IPS-18c (cell line): ENCODE data around the gene ANGPTL7.

ENCODE experiments used
- H3K4me3 ChIP-seq: 2 replicates; pipeline ENCODE4 v1.7.0; 2013; ENCODE audit warnings: low read depth, mild to moderate bottlenecking, low read length, moderate library complexity; ENCODE audit not compliant: insufficient read depth
- H3K9me3 ChIP-seq: one replicate; pipeline ENCODE4 v1.6.1; 2013; ENCODE audit warnings: mild to moderate bottlenecking, low read length, moderate library complexity; ENCODE audit not compliant: control insufficient read depth, insufficient read depth

The ANGPTL7 gene

GRCh38 chr1:11188381-11188780, 774 bp upstream of the ANGPTL7 start:
- Histone ChIP-seq H3K9me3 (no peaks in the 10 kb centered on the region), H3K4me3 (no peak overlapping the region)

GRCh38 chr1:11193376-11193775, 4.2 kb downstream of the ANGPTL7 start:
- H3K9me3 ChIP-seq: no peaks in the 10 kb centered on the region
- H3K4me3 ChIP-seq: no peak overlapping the region

- Histone ChIP-seq H3K4me3 (no peak overlapping the region), H3K9me3 (no peaks in the 10 kb centered on the region)
Measured at GRCh38 chr1:11194407-11195176, 5.4 kb downstream of the ANGPTL7 start.

GRCh38 chr1:11196945-11197344, 7.8 kb downstream of the ANGPTL7 start:
- Histone ChIP-seq H3K9me3 (no peaks in the 10 kb centered on the region), H3K4me3 (no peak overlapping the region)

- no peak overlapping the region for H3K4me3 ChIP-seq
- no peaks in the 10 kb centered on the region for H3K9me3 ChIP-seq
Measured at GRCh38 chr1:11197359-11197758, 8.2 kb downstream of the ANGPTL7 start.

- no peak overlapping the region for H3K4me3 ChIP-seq
- no peaks in the 10 kb centered on the region for H3K9me3 ChIP-seq
Measured at GRCh38 chr1:11198257-11198656, 9.1 kb downstream of the ANGPTL7 start.

- no peak overlapping the region for H3K4me3 ChIP-seq
Measured at GRCh38 chr1:11198851-11199594, 9.9 kb downstream of the ANGPTL7 start.

GRCh38 chr1:11204396-11205190, 15.4 kb downstream of the ANGPTL7 start:
- H3K4me3 ChIP-seq: no peak overlapping the region
- H3K9me3 ChIP-seq: no peaks in the 10 kb centered on the region

More at GRCh38 chr1:11198851-11199594, 9.9 kb downstream of the ANGPTL7 start:
- no peaks in the 10 kb centered on the region for H3K9me3 ChIP-seq

- Histone ChIP-seq H3K4me3 (no peak overlapping the region), H3K9me3 (no peaks in the 10 kb centered on the region)
Measured at GRCh38 chr1:11207898-11208611, 18.9 kb downstream of the ANGPTL7 start.

- no peaks in the 10 kb centered on the region for H3K9me3 ChIP-seq
- no peak overlapping the region for H3K4me3 ChIP-seq
Measured at GRCh38 chr1:11211461-11211860, 22.3 kb downstream of the ANGPTL7 start.

GRCh38 chr1:11211925-11212587, 22.9 kb downstream of the ANGPTL7 start:
- no peak overlapping the region for H3K4me3 ChIP-seq
- no peaks in the 10 kb centered on the region for H3K9me3 ChIP-seq

- Histone ChIP-seq H3K9me3 (no peaks in the 10 kb centered on the region), H3K4me3 (no peak overlapping the region)
Measured at GRCh38 chr1:11214698-11215380, 25.7 kb downstream of the ANGPTL7 start.

- Histone ChIP-seq H3K4me3 (no peak overlapping the region), H3K9me3 (no peaks in the 10 kb centered on the region)
Measured at GRCh38 chr1:11215381-11216005, 26.3 kb downstream of the ANGPTL7 start.

- no peak overlapping the region for H3K4me3 ChIP-seq
Measured at GRCh38 chr1:11216074-11216473, 26.9 kb downstream of the ANGPTL7 start.

GRCh38 chr1:11227106-11228077, 38.2 kb downstream of the ANGPTL7 start:
- Histone ChIP-seq H3K9me3 (no peaks in the 10 kb centered on the region), H3K4me3 (no peak overlapping the region)

More at GRCh38 chr1:11216074-11216473, 26.9 kb downstream of the ANGPTL7 start:
- no peaks in the 10 kb centered on the region for H3K9me3 ChIP-seq
